Measurements from ENCODE around the gene ZFAND3.

DNA sequence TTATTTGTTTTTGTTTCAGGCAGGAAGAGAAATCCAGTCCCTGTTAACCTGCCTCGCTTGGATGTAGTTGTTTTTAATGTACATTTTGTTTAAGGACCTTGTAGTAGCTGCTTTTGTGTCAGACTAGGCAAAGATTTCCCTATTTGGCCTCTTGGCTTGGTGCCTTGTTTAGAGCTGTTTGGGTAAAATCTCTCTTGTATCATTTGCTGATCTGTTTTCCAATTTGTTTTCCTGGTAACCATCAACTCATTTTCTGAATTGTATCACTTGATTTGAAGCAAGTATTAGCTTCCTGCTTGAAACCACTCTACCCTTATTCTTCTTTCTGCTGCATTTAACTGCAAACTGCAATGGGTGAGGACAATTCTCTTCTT, 160.7 kb downstream of the ZFAND3 start:
- TF ChIP-seq GATA2 (IDR thresholded peaks at IDR 0.05; ENCODE audit: low read depth, low read length) (no peak), GATA3 (IDR thresholded peaks at IDR 0.05; ENCODE audit: low read depth, low read length) (no peak)
